SK-N-SH (cell line): ENCODE measurements around the gene GAMT. TPM values are rescaled to one million over a fixed set of nuclear protein-coding genes. Genes with fewer than 3 reads are reported as not detected.

Source experiments
- CTCF ChIA-PET: fragments of 300-600, 350-600 bp; formaldehyde crosslinking; extraction: SDS; loops from one replicate; lab custom pipeline; 2021; lab: Yijun Ruan, JAX
- POLR2A ChIA-PET: fragments of 350-600 bp; sonication (Branson Sonifier 250); formaldehyde crosslinking; extraction: SDS; loops from one replicate; lab custom pipeline; 2020; ENCODE audit warnings: antibody characterized with exemption, inconsistent platforms; lab: Yijun Ruan, JAX
- DNase-seq: peaks from one replicate; pipeline ENCODE4 v3.0.0; 2012
- H2AFZ ChIP-seq: fragments of 200-600 bp; sonication (generic); 2 replicates; pipeline ENCODE4 v1.8.1; 2016; ENCODE audit warnings: antibody characterized with exemption, mild to moderate bottlenecking, low read depth
- H3F3A ChIP-seq: fragments of 200-600 bp; sonication (generic); replicated peaks from 2 replicates; pipeline ENCODE3; 2016; ENCODE audit warnings: antibody characterized with exemption, mild to moderate bottlenecking; ENCODE audit not compliant: insufficient read depth
- H3K27ac ChIP-seq, 2 experiments: fragments of 200-500 bp in 1 of 2; fragments of 200-600 bp in 1 of 2; sonication (Bioruptor generic) in 1 of 2; sonication (generic), shearing (Covaris generic) in 1 of 2; 2 replicates each; pipeline versions ENCODE4 v1.5.1 to v1.6.1; 2014 to 2016; ENCODE audit warnings: low read depth in 2 of 2, inconsistent platforms in 1 of 2, low read length in 1 of 2, mild to moderate bottlenecking in 1 of 2, mixed read lengths in 1 of 2
- H3K27me3 ChIP-seq: fragments of 200-600 bp; sonication (generic), shearing (Covaris generic); 2 replicates; pipeline ENCODE4 v1.6.1; 2016; ENCODE audit warnings: mixed run types; ENCODE audit not compliant: insufficient read depth
- H3K36me3 ChIP-seq, 2 experiments: fragments of 200-500 bp in 1 of 2; fragments of 200-600 bp in 1 of 2; sonication (Bioruptor generic) in 1 of 2; sonication (generic) in 1 of 2; replicated peaks in 1 of 2; 2 replicates each; pipeline versions ENCODE3 to v1.5.1; 2014 to 2016; ENCODE audit warnings: low read length in 1 of 2, mild to moderate bottlenecking in 1 of 2; ENCODE audit not compliant: insufficient read depth in 2 of 2, control insufficient read depth in 1 of 2
- H3K4me1 ChIP-seq, 2 experiments: fragments of 200-500 bp in 1 of 2; fragments of 200-600 bp in 1 of 2; sonication (Bioruptor generic) in 1 of 2; sonication (generic), shearing (Covaris generic) in 1 of 2; 2 replicates each; pipeline versions ENCODE4 v1.5.1 to v1.6.1; 2014 to 2016; ENCODE audit warnings: low read depth in 1 of 2, low read length in 1 of 2, mixed run types in 1 of 2; ENCODE audit not compliant: insufficient read depth in 2 of 2, control insufficient read depth in 1 of 2
- H3K4me2 ChIP-seq: fragments of 200-600 bp; sonication (generic), shearing (Covaris generic); 2 replicates; pipeline ENCODE4 v1.6.1; 2017; ENCODE audit warnings: mixed run types
- H3K4me3 ChIP-seq, 2 experiments: fragments of 200-500 bp in 1 of 2; fragments of 200-600 bp in 1 of 2; sonication (Bioruptor generic) in 1 of 2; sonication (generic), shearing (Covaris generic) in 1 of 2; 2 replicates each; pipeline versions ENCODE4 v1.5.1 to v1.8.1; 2014 to 2016; ENCODE audit warnings: low read depth in 2 of 2, inconsistent platforms in 1 of 2, low read length in 1 of 2, mild to moderate bottlenecking in 1 of 2, mixed read lengths in 1 of 2, moderate library complexity in 1 of 2
- H3K79me2 ChIP-seq: fragments of 200-600 bp; sonication (generic); 2 replicates; pipeline ENCODE4 v1.8.1; 2017; ENCODE audit warnings: mild to moderate bottlenecking; ENCODE audit not compliant: insufficient read depth
- H3K9ac ChIP-seq: fragments of 200-600 bp; sonication (generic); 2 replicates; pipeline ENCODE4 v1.6.1; 2017; ENCODE audit warnings: mixed run types
- H3K9me2 ChIP-seq: fragments of 200-600 bp; sonication (generic); 2 replicates; pipeline ENCODE4 v1.6.1; 2017; ENCODE audit warnings: mixed run types
- H3K9me3 ChIP-seq: fragments of 200-600 bp; sonication (generic); 2 replicates; pipeline ENCODE4 v1.6.1; 2017; ENCODE audit warnings: mixed run types, mild to moderate bottlenecking, moderate library complexity
- H4K20me1 ChIP-seq: fragments of 200-600 bp; sonication (generic); 2 replicates; pipeline ENCODE4 v1.6.1; 2017; ENCODE audit warnings: mild to moderate bottlenecking, mixed run types; ENCODE audit not compliant: insufficient read depth
- ELF1 ChIP-seq: IDR thresholded peaks from 2 replicates; pipeline ENCODE4 v1.4.0; 2012
- EP300 ChIP-seq, 2 experiments: IDR thresholded peaks; 2 replicates each; pipeline versions ENCODE4 v1.4.0 to v1.6.1; 2012; ENCODE audit warnings: borderline replicate concordance in 1 of 2, low read depth in 1 of 2, low read length in 1 of 2
- EZH2phosphoT487 ChIP-seq: fragments of 200-600 bp; sonication (generic); IDR thresholded peaks from 2 replicates; pipeline ENCODE4 v1.6.1; 2017; ENCODE audit warnings: low read depth, mixed run types, mild to moderate bottlenecking, antibody characterized with exemption, moderate library complexity, borderline replicate concordance
- FOSL2 ChIP-seq: IDR thresholded peaks from 2 replicates; pipeline ENCODE4 v1.4.0; 2012; ENCODE audit warnings: low read depth, mild to moderate bottlenecking, moderate library complexity, borderline replicate concordance
- FOXJ3 ChIP-seq: sonication (generic); formaldehyde crosslinking; IDR thresholded peaks from 2 replicates; pipeline ENCODE4 v1.5.1; 2020; ENCODE audit warnings: mild to moderate bottlenecking, missing genetic modification reagents
- GABPA ChIP-seq: IDR thresholded peaks from 2 replicates; pipeline ENCODE4 v1.4.0; 2012; ENCODE audit warnings: low read depth, mild to moderate bottlenecking
- GATA2 ChIP-seq: sonication (generic); formaldehyde crosslinking; IDR thresholded peaks from 2 replicates; pipeline ENCODE4 v1.5.0; 2020; ENCODE audit warnings: mild to moderate bottlenecking, missing genetic modification reagents
- PBX3 ChIP-seq: IDR thresholded peaks from 2 replicates; pipeline ENCODE4; 2012
- RAD21 ChIP-seq: IDR thresholded peaks from 2 replicates; pipeline ENCODE4 v1.6.1; 2012; ENCODE audit warnings: mild to moderate bottlenecking, low read length
- REST ChIP-seq: IDR thresholded peaks from 2 replicates; pipeline ENCODE4 v1.6.1; 2012; ENCODE audit warnings: mild to moderate bottlenecking, low read depth, low read length, moderate library complexity
- RFX5 ChIP-seq: IDR thresholded peaks from 2 replicates; pipeline ENCODE4 v1.6.1; 2012; ENCODE audit warnings: mild to moderate bottlenecking, improper control_type of control experiment, low read length
- RXRA ChIP-seq: IDR thresholded peaks from 2 replicates; pipeline ENCODE4 v1.4.0; 2012; ENCODE audit warnings: low read depth, mild to moderate bottlenecking, borderline replicate concordance
- SMC3 ChIP-seq: IDR thresholded peaks from 2 replicates; pipeline ENCODE4 v1.6.1; 2012; ENCODE audit warnings: low read depth, low read length, improper control_type of control experiment
- TAF1 ChIP-seq: IDR thresholded peaks from 2 replicates; pipeline ENCODE4 v1.6.1; 2012; ENCODE audit warnings: low read depth, mild to moderate bottlenecking, low read length, moderate library complexity, borderline replicate concordance
- ZBTB33 ChIP-seq: IDR thresholded peaks from 2 replicates; pipeline ENCODE4 v1.4.0; 2012; ENCODE audit warnings: low read depth, borderline replicate concordance
- WGBS: methylation state at CpG from one replicate; pipeline ENCODE4 v1.1.6; 2017; ENCODE audit warnings: low lambda C conversion rate; 5-methylcytosine and 5-hydroxymethylcytosine counted together
- polyA plus RNA-seq, 3 experiments: library from polyadenylated mRNA; depleted of rRNA; stranded (reverse); fragments of >200 nt; gene quantifications; 2 replicates each; pipeline ENCODE4 v1.2.3, GENCODE V29; 2012

The GAMT gene
- polyA plus RNA-seq, 1 of the 3 experiments (the other 2 are of a cell fraction) = 85.3 TPM

GRCh38 chr19:1385816-1386215, 15.5 kb downstream of the GAMT start (continued):
- TF ChIP-seq ELF1 = no peak

DNA sequence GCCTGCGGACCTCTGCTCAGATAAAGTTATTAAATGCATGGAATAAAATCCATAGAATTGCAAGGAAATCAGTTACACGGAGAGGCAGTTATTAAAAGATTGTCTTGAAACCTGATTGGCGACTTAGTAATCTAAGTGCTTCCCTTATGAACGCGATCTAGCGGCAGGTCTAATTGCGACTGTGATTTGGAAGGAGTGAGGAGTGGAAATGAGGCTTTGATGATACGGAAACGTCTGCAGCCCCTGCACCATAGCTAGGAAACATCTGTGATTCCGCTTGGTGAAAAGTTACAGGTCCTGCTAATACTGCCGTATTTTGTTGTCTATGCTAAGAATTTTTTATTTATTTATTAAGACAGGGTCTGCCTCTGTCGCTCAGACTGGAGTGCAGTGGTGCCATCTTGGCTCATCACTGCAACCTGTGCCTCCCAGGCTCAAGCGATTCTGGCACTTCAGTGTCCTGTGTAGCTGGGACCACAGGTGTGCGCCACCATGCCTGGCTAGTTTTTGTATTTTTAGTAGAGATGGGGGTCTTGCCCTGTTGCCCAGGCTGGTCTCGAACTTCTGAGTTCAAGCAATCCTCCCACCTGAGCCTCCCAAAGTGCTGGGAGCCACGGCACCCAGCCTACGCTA, 16.7 kb downstream of the GAMT start:
- peaks cover 10% of the 10 kb centered on the region for H3F3A ChIP-seq
- peak overlapping the region; percentile 94 for H3K4me2 ChIP-seq
- ChIA-PET CTCF (interaction anchor here (1.0 kb wide), 1 partner anchor 68 kb away, joined by 3 read pairs; no protein-coding TSS in a partner anchor), POLR2A (no interaction called here)
- peaks cover 0 to 12% of the 10 kb centered on the region in 2 experiments; a peak in 1 of 4 replicates for H3K4me1 ChIP-seq
- H4K20me1 ChIP-seq = no peaks in the 10 kb centered on the region
- no peaks in the 10 kb centered on the region for H3K9me2 ChIP-seq
- H3K9me3 ChIP-seq = no peaks in the 10 kb centered on the region
- no peak for DNase-seq
- H3K79me2 ChIP-seq = peaks cover 17% of the 10 kb centered on the region
- H2AFZ ChIP-seq = 0 out of 2 replicates have a peak overlapping the region, but pooled peaks have one; percentile 40
- TF ChIP-seq GATA2 (CRISPR knock-in tag) (no peak), RAD21 (no peak), REST (no peak), EP300 (IDR thresholded peaks at IDR 0.05; ENCODE audit: borderline replicate concordance in 1 of 2, low read depth in 1 of 2, low read length in 1 of 2) (no peak), RXRA (no peak), SMC3 (no peak), TAF1 (no peak), RFX5 (no peak), PBX3 (no peak)
- peaks cover 0 to 2% of the 10 kb centered on the region in 2 experiments for H3K36me3 ChIP-seq
- peak overlapping the region; percentile 83 to 91 for H3K4me3 ChIP-seq
- no peaks in the 10 kb centered on the region for H3K27me3 ChIP-seq
- WGBS = 31% methylated on average over 17 of the region's 17 CpGs
- peak overlapping the region in 1 of 2 experiments; percentile 62; a peak in 1 of 4 replicates for H3K27ac ChIP-seq
- H3K9ac ChIP-seq = peak overlapping the region; percentile 66

GRCh38 chr19:1384085-1384462, 17.3 kb downstream of the GAMT start:
- H4K20me1 ChIP-seq = no peaks in the 10 kb centered on the region
- WGBS = 4% methylated on average over 9 of the region's 23 CpGs
- ChIA-PET POLR2A (no interaction called here), CTCF (no interaction called here)
- H3K9me2 ChIP-seq = no peaks in the 10 kb centered on the region
- peaks cover 0 to 12% of the 10 kb centered on the region in 2 experiments; a peak in 1 of 4 replicates for H3K4me1 ChIP-seq
- peak overlapping the region; percentile 72; the same call in 1 of the 2 replicates for H2AFZ ChIP-seq
- no peaks in the 10 kb centered on the region for H3K36me3 ChIP-seq
- peak overlapping the region; percentile 62 to 87; a peak in 2 of 4 replicates for H3K27ac ChIP-seq
- peak overlapping the region; percentile 66 for H3K9ac ChIP-seq
- H3F3A ChIP-seq = peaks cover 10% of the 10 kb centered on the region
- no peaks in the 10 kb centered on the region for H3K27me3 ChIP-seq
- no peaks in the 10 kb centered on the region for H3K9me3 ChIP-seq
- H3K4me2 ChIP-seq = peak overlapping the region; percentile 94
- no peak for DNase-seq
- H3K4me3 ChIP-seq = peak overlapping the region; percentile 83 to 91
- H3K79me2 ChIP-seq = peaks cover 17% of the 10 kb centered on the region
- TF ChIP-seq EZH2phosphoT487 (no peak), ELF1 (no peak), RAD21 (no peak), FOSL2 (no peak), GABPA (no peak), FOXJ3 (CRISPR knock-in tag) (no peak), ZBTB33 (no peak), EP300 (IDR thresholded peaks at IDR 0.05; ENCODE audit: borderline replicate concordance in 1 of 2, low read depth in 1 of 2, low read length in 1 of 2) (no peak)
